Amniotic stem cell (primary cell): ENCODE measurements around the gene SPATA16.
"Not testable (repeated sequence)": the region's sequence is repeated elsewhere in the genome, so short reads cannot be mapped to it uniquely, and the experiment has no call there.

Experiments
- DNase-seq: peaks from one replicate; lab custom pipeline; 2025; lab: John Stamatoyannopoulos, UW

Gene SPATA16

GRCh38 chr3:172946061-172946460 lies 195.0 kb downstream of the SPATA16 start:
- no peak for DNase-seq

- no peak for DNase-seq
These were observed 201.3 kb downstream of the SPATA16 start for GRCh38 chr3:172939651-172940293.

- no peak for DNase-seq
These were observed 202.2 kb downstream of the SPATA16 start for GRCh38 chr3:172938788-172939187.

- DNase-seq = no peak
These were observed 209.2 kb downstream of the SPATA16 start for GRCh38 chr3:172931746-172932285.

GRCh38 chr3:172929451-172929850 lies 211.6 kb downstream of the SPATA16 start:
- DNase-seq = no peak

GRCh38 chr3:172924546-172924945 lies 216.5 kb downstream of the SPATA16 start:
- no peak for DNase-seq

GRCh38 chr3:172919297-172919683 lies 221.7 kb downstream of the SPATA16 start:
- no peak for DNase-seq

GRCh38 chr3:172918568-172919296 lies 222.3 kb downstream of the SPATA16 start:
- DNase-seq = no peak

GRCh38 chr3:172918165-172918564 lies 222.9 kb downstream of the SPATA16 start:
- DNase-seq = no peak

GRCh38 chr3:172915911-172916514 lies 225.0 kb downstream of the SPATA16 start:
- no peak for DNase-seq

- no peak for DNase-seq
These were observed 226.2 kb downstream of the SPATA16 start for GRCh38 chr3:172914854-172915253.

GRCh38 chr3:172913911-172914655 lies 227.0 kb downstream of the SPATA16 start:
- no peak for DNase-seq

GRCh38 chr3:172911142-172911541 lies 229.9 kb downstream of the SPATA16 start:
- DNase-seq = no peak

GRCh38 chr3:172908771-172909270 lies 232.2 kb downstream of the SPATA16 start:
- DNase-seq = no peak

GRCh38 chr3:172905451-172905850 lies 235.6 kb downstream of the SPATA16 start:
- DNase-seq = no peak

- no peak for DNase-seq
These were observed 236.2 kb downstream of the SPATA16 start for GRCh38 chr3:172904711-172905373.

- DNase-seq = no peak
These were observed 237.3 kb downstream of the SPATA16 start for GRCh38 chr3:172903642-172904320.

- DNase-seq = no peak
These were observed 248.9 kb downstream of the SPATA16 start for GRCh38 chr3:172892158-172892557.

GRCh38 chr3:172885704-172886103 lies 255.3 kb downstream of the SPATA16 start:
- DNase-seq = no peak

- DNase-seq = no peak
These were observed 258.5 kb downstream of the SPATA16 start for GRCh38 chr3:172882563-172882962.

- not testable (repeated sequence) for DNase-seq
These were observed 261.7 kb downstream of the SPATA16 start for GRCh38 chr3:172879381-172879780.
